Bronchial smooth muscle cell (primary cell): Measurements from ENCODE around the gene CLCNKA. TPM values are rescaled to one million over a fixed set of nuclear protein-coding genes. Genes with fewer than 3 reads are reported as not detected.

Experiments
- total RNA-seq: library from RNA; depleted of rRNA; stranded (reverse); fragments of >200 nt; gene quantifications from 2 replicates; pipeline ENCODE4 v1.2.1, GENCODE V29; 2014

CLCNKA gene
- not detected in 2 replicates for total RNA-seq

GRCh38 chr1:16021681-16022080 lies at the start of gene CLCNKA:
Gene CLCNKA (plus strand): TSS chr1:16022036. CDS start chr1:16022620, 584 bp downstream.

GRCh38 chr1:15975805-15976680 lies 45.8 kb upstream of the CLCNKA start, which contains the start of gene ZBTB17:
Gene ZBTB17 (minus strand): TSS chr1:15976101. CDS start chr1:15948495, 27,606 bp downstream.

GRCh38 chr1:16017461-16018303 lies 4.2 kb upstream of the CLCNKA start, which contains the start of gene HSPB7:
Gene HSPB7 (minus strand): TSS chr1:16018043. CDS start chr1:16017963, 80 bp downstream.

GRCh38 chr1:16043521-16043920 lies 21.7 kb downstream of the CLCNKA start, which contains the start of gene CLCNKB:
Gene CLCNKB (plus strand): TSS chr1:16043782. CDS start chr1:16044493, 711 bp downstream.

GRCh38 chr1:16073490-16074119 lies 51.8 kb downstream of the CLCNKA start, which contains the start of gene FAM131C:
Gene FAM131C (minus strand): TSS chr1:16073651. CDS start chr1:16073442, 209 bp downstream.

Other genes starting within 250 kb of the CLCNKA start
- 14.8 and 15.3 TPM in 2 replicates for gene UQCRHL, start 214.4 kb upstream of the CLCNKA start, total RNA-seq
- gene SPEN, start 174.3 kb upstream of the CLCNKA start, total RNA-seq: 6.8 and 8.6 TPM in 2 replicates
- 46.2 and 69.1 TPM in 2 replicates for gene ZBTB17, start 45.9 kb upstream of the CLCNKA start, total RNA-seq
- not detected in 2 replicates for gene SRARP, start 17.8 kb upstream of the CLCNKA start, total RNA-seq
- 0.47 and 2.9 TPM in 2 replicates for gene HSPB7, start 4.0 kb upstream of the CLCNKA start, total RNA-seq
- 0.17 TPM in 1 of 2 replicates, not detected in the other for gene CLCNKB, start 21.7 kb downstream of the CLCNKA start, total RNA-seq
- gene FAM131C, start 51.6 kb downstream of the CLCNKA start, total RNA-seq: not detected in 2 replicates
- 2.9 and 7.9 TPM in 2 replicates for gene EPHA2, start 134.0 kb downstream of the CLCNKA start, total RNA-seq
- gene ARHGEF19, start 190.6 kb downstream of the CLCNKA start, total RNA-seq: 1.6 and 2.0 TPM in 2 replicates
- 10.8 and 11.5 TPM in 2 replicates for gene CPLANE2, start 215.1 kb downstream of the CLCNKA start, total RNA-seq